HG03460 (cell line): Measurements from ENCODE around the gene TEKT5.

ENCODE experiments used
- ATAC-seq: cut with Tn5 transposase; IDR thresholded peaks from one replicate; pipeline ENCODE4 v1.9.1; 2021; ENCODE audit not compliant: unreplicated experiment

TEKT5 gene

GRCh38 chr16:10581507-10581906 is 113.2 kb downstream of the TEKT5 start:
- ATAC-seq, result no peak

GRCh38 chr16:10580883-10581247 is 113.9 kb downstream of the TEKT5 start:
- no peak for ATAC-seq

GRCh38 chr16:10579965-10580882 is 114.5 kb downstream of the TEKT5 start, which contains the start of gene EMP2:
EMP2 (minus strand) TSS chr16:10580598; CDS start chr16:10547617, 32,981 bp downstream.
- ATAC-seq, result no peak

GRCh38 chr16:10579575-10579964 is 115.2 kb downstream of the TEKT5 start:
- ATAC-seq, result no peak

GRCh38 chr16:10578474-10579316 is 116.0 kb downstream of the TEKT5 start:
- ATAC-seq, result no peak
